ENCODE measurements around the gene CFH.
"Not testable (repeated sequence)": the region's sequence is repeated elsewhere in the genome, so short reads cannot be mapped to it uniquely, and the experiment has no call there.

Gene CFH

DNA sequence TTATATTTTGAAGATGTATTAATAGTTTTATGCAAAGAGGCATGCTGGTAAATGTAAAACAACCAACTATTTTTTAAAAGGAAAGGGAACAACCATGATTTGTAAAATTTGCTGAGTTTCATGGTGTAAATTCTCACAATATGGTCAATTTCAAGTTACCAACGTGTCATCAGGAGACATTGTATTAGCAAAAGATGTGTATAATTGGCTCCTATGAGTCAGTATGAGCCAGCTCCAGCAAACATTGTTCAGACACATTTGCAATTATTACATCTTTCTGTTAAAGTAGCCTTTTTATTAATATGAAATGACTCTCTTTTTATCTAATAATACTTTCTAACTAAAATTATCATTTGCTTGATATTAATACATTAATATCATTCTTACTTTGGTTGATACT lies 15.3 kb downstream of the CFH start:
- no peak for DNase-seq (ENCODE audit: low read depth)

DNA sequence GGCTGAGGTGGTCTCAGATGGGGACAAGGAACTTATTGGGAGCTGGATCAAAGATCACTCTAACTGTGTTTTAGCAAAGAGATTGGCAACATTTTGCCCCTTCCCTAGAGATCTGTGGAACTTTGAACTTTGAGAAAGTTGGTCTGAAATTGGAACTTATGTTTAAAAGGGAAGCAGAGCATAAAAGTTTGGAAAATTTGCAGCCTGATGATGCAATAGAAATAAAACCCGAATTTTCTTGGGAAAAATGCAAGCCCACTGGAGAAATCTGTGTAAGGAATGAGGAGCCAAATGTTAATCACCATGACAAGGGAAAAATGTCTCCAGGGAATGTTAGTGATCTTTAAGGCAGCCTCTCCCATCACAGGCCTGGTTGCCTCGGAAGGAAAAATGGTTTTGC lies 17.2 kb downstream of the CFH start:
- no peak for DNase-seq (ENCODE audit: low read depth)

DNA sequence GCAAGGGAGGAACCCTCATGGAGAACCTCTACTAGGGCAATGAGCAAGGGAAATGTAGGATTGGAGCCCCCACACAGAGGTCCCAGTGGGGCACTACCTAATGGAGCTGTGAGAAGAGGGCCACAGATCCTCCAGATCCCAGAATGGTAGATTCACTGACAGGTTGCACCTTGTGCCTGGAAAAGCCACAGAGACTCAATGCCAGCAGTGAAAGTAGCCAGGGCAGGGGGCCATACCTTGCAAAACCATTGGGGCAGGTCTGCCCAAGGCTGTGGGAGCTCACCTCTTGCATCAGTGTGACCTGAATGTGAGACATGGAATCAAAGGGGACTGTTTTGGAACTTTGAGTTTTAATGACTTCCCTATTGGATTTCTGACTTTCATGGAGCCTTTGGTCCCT lies 17.9 kb downstream of the CFH start:
- DNase-seq (ENCODE audit: low read depth), result no peak

DNA sequence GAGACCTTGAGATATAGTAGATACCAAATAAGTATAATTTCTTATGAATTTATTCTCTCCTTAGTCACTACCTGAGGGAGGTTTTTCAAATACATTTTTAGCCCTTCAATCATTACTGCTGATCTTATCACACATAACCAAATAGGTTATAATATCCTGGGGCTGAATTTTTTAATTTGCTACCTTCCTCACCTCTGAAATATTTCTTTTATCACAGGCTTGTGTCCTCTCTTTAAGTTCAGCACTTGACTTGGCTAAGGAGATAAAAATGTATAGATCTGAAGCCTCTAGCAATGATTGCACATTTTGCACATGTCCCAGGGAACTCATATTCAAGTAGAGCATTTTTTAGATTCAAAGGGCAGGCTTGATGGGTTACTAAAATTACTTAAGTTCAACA lies 23.1 kb downstream of the CFH start:
- no peak for DNase-seq (ENCODE audit: low read depth)

DNA sequence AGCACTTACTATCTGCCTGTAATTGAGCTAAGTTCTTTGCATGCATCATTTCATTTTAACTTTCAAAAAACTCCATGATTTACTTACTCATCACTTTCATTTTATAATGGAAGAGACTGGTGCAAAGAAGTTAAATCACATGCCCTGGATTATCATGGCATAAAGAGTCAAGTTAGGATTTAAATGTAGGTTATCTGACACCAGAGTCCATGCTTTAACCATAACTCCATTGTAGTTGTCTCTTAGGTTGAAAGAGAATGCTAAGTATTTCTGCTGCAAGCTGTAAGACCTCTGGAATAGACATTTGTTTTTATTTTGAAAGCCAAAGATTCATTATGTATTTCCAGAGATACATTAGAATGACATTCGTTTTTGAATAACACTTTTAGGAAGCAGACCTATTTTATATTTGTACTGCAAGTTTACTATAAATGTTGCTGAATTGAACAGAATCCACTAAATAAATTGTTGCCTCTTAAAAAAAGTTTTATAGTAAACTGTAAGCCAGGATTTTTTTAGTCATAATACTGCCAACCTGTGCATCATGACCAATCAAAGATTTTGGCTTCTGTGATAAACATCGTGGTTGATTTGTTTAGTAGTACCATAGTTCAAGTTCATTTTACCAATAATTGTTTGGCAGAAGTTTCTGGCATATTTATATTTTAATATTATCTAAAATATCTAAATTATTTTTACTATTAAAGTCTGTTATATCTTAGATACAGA lies 26.1 kb downstream of the CFH start:
- DNase-seq (ENCODE audit: low read depth), result no peak

DNA sequence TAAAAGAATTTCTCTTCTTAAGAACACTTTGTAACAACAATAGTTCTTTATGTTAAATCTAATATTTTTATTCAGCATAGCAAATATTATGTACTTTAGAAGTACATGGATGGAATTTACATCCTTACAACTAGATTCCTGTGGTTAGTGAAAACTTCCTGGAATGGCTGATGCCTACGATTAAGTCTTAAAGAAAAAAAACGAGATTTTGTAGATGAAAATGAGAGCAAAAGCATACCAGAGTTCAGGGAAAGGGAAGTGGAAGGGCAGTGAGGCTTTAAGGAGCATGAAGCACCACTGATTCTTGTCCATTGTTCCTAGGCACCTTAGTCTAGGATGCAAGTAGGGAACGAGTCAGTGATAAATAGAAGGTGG lies 26.7 kb downstream of the CFH start:
- DNase-seq (ENCODE audit: low read depth), result no peak

DNA sequence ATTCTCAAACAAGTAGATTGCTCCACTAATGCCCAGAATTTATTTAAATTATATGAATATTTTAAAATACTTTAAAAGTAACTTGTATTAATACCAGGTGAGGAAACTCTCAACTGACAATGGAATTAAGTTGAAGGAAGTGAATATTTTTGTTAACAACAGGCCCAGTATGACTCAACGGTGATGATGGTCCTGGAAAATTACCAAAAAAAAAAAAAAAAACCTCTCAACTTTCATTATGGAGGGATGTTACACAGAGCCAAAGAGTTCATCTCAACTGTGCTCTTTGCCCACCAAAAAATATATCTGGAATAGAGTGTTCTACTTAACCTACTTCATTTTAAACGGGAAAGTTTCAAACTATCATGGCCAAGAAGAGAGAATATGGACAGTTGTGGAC lies 28.3 kb downstream of the CFH start:
- DNase-seq (ENCODE audit: low read depth), result no peak

DNA sequence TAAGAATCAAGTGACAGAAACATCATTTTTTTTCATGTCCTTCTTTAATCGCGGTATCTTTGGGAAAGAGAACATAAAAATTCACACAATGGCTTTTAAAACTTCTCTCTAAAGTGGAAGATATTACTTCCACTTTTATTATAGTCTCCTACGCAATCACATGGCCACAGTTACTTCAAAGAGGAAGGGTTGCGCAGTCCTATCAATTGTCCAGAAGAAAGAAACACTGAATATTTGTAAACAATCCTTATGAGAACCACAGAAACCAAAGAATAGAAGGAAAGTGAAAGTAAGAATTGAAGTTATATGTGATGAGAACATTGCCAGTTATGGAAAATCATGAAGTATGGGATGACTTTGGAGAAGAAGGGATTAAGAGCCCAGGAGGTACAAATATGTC lies 32.6 kb downstream of the CFH start:
- DNase-seq (ENCODE audit: low read depth), result no peak

DNA sequence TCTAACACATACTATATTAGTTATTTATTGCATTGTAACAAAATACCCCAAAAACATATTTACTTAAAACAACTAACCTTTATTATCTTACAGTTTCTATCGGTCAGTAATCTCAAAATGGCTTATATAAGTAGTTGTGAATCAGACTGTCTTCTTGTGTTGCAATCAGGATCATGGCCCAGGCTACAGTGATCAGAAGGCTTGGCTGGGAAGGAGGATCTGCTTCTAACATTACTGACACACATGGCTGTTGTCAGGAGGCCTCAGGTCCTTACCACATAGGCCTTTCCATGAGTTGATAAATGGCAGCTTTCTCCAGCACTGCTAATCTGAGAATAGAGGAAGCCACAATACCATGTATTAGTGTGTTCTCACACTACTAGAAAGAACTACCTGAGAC lies 33.7 kb downstream of the CFH start:
- DNase-seq (ENCODE audit: low read depth), result no peak

DNA sequence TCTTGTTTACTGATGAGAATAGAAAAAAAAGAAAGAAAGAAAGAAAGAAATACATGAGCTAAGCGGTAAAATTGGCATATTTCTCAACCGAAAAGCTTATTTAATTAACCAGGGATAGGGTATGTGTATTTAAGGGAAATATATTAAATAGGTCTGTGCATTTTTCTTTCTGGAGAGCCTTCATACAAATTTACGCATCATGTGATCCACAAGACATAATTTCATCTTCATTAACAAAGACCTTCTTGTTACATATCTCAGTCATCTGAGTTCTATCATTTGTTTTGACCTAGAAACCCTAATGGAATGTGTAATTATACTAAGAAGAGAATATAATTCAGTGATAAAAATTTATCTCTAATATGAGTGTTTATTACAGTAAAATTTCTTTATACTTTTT lies 37.2 kb downstream of the CFH start:
- DNase-seq (ENCODE audit: low read depth), result no peak

DNA sequence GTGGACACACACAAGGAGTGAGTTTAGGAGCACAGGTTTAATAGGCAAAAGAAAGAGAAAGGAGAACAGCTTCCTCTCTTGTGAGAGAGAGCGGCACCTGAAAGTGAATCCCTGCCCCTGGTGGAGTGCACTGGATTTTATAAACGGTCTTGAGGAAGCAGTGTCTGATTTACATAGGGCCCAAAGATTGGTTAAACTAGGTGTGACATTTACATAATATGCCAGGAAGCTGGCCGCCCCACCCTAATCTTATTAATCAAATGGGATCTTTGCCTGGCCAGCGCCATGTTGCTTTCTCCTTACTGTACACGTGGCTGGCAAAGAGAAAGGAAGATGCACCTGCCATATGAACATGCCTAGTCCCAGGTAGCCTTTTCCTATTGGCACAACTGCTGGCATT lies 38.7 kb downstream of the CFH start:
- DNase-seq (ENCODE audit: low read depth), result no peak

DNA sequence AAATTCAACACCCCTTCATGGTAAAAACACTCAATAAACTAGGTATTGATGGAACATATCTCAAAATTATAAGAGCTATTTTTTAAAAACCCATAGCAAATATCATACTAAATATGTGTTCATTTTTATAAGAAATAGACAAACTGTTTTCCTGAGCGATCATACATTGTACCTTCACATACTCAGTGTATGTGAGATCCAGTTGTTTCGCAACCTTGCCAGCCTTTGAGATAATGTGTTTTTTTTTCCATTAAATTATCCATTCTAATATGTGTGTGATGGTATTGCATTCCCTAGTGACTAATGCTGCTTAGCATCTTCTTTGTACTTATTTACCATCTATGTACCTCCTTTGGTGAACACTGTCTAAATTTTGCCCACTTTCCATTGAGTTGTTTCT lies 47.1 kb downstream of the CFH start:
- no peak for DNase-seq (ENCODE audit: low read depth)

DNA sequence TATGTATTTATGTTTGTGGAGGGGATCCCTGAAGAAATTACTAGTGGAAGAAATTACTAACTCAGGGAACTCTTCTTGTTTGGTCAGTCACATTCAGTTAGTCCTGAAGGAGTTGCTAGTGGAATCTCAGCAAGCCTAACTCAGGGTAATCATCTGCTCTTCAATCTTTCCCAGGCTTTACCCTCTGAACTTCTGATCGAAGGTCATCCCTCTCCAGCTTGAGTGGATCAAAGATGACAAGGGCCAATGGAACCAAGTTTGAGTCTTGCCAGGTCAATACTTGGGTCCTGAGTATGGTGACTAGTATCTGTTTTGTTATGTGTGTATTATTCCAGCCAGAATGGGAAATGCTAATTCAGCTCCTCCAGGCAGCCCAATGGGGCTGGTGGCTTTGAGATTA lies 49.3 kb downstream of the CFH start:
- DNase-seq (ENCODE audit: low read depth), result no peak

DNA sequence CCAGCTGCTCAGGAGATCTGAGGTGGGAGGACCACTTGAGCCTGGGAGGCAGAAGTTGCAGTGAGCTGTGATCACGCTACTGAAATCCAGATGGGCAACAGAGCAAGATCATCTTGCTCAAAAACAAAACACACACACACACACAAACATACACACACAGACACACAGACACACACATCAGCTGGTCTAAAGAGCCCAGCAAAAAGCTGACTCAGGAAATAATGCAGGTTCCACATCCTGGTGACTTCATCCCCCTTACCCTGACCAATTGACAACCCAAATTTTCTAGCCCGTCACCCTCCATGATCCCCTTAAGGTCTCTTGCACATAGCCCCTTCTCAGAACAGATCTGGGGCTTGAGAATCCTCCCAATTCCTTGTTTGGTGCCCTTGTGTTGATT lies 58.0 kb downstream of the CFH start:
- DNase-seq (ENCODE audit: low read depth), result not testable (repeated sequence)

DNA sequence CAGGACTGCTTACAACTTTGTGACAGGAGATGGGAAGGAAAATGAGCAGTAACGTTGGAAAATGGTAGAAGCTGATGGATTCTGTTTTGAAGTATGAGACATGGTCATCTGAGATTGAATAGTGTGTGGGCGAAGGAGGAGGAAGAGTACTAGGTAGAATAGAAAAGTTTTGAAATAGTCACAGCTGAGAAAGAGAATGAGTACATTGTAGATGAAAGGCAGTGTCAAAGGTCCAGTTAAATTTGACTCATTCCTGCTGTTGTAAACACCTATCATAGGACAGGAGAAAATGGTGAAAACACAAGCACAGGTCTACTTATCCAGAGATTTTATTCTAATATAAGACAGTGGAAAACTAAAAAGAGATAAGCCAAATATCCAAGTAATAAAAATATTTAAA lies 66.0 kb downstream of the CFH start:
- DNase-seq (ENCODE audit: low read depth), result no peak

DNA sequence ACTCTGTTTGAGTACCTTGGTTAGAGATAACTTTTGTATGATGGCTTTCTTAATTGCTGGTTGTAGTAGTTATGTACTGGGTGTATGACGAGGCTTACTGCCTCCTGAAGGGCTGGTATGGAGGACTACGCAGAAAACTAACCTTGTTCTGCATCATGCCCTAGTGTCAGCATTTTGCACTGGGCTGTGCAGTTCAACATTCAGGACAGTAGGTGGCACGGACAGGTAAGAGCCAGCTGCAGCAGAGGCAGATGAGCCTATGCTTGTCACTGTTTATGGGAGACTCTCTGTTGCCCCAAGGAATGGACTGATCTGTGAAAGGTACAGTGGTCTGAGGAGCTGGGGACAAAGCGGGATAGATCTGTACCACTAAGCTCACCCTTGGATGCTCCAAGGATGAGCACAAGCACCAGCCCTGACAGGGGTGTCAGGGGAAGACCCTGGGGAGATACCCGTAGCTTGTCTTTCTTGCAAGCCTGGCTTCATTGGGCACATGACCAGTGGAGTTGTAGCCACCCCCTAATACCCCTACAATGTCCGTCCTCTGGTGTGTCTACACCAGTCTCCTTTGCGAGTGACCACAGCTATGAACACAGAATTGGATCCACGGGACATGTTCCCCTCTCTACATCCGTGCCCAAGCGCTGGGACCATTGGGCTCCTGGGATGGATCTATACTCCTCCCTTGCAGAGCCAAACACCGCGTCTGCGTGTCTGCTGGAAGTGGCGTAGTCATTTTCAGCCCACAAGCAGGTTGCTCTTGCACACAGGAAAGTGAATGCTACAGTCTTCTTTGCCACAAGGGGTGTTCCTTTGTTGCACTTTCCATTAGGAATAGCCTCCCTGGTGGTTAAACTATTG lies 71.7 kb downstream of the CFH start:
- no peak for DNase-seq (ENCODE audit: low read depth)

DNA sequence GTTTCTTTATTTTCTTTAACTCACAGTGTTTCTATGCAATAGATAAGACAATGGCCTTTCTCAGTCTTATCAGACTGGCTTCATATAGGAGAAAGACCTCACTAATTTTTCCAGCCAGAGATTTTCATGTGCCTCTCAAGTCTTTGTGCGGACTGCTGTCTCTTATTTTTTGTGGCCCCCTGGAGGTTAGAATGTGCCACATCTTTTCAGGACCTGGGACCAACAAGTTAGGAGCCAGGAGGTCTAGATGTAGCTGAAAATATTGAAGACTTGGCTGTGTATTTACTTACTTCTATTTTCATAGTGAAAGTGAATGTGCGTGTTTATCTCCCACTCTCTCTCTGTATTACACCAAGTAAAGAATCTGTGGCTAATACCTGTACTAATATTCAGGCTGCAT lies 80.7 kb downstream of the CFH start:
- DNase-seq (ENCODE audit: low read depth), result no peak

DNA sequence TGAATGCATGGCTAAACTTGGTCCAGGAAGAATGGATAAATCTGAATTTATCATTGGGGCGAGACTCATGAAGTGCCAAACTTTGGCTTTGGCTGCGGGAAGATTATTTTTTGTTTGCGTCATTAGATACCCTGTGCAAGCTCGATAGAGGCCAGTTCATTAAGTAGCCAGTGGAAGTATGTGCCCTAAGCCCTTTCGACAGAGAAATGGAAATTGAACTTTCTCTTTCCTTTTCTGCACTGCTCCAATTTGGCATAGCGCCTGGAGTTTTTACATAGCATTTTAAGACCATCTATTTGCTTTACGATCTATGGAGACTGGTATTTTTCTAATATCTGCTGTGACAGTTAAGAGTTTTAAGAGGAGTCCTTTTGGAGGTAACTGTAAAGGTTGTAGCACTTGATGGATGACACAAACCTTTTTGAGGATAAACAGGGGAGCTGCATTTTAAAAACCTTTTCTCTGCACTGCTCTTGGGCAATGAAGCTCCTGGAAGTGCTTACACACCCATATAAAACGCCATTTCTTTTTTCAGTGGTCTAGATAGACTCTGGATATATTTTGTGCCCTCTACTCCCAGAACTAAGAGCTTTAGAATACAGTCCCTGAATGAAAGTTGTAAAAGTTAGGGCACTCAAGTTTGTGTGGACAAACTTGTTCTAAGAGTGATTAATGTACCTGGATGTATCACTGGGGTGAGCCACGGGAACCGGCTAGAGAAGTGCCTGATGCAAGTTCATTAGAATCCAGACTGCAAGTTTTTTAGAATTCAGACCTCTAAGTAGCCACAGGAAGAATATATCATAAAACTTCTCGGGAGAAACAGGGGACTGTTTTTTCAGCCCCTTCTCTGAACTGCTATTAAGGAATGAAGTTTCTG lies 81.5 kb downstream of the CFH start:
- DNase-seq (ENCODE audit: low read depth), result no peak

DNA sequence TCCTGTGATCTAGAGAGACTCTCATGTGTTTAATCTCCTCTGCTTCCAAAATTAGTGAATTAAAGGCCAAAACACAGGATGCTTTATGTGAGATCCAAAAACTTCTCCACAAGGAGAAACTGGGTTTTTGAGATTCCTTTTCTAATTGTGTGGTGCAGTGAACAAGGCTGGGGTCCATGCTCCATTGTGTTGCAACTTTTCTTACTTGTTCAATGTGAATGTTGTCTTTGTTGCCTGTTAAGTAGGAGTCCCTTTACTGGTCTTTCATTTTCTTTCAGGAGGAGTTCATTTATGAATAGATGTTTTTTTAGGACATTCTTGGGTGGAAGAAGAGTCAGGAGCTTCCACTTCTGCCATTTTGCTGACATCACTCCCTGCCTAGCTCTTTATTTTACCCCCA lies 82.2 kb downstream of the CFH start:
- DNase-seq (ENCODE audit: low read depth), result no peak

DNA sequence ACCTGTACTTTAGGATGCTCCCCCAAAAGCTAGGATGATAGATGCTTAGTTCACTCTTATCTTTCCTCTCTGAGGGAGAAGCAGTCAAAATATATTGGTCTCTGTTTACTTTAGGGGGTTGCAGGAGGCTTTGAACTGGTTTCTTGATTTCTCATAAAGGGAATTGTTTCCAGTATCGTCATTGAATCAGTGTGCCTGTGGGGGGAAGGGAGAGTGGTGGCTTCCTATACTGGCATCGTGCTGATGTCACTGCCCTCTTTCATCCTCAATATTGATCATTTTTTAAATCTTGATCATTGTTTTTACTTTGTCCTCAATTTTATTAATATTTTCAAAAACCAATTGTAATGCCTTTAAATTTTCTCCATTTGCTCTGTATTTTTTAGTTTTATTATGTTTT lies 82.6 kb downstream of the CFH start:
- no peak for DNase-seq (ENCODE audit: low read depth)

DNA sequence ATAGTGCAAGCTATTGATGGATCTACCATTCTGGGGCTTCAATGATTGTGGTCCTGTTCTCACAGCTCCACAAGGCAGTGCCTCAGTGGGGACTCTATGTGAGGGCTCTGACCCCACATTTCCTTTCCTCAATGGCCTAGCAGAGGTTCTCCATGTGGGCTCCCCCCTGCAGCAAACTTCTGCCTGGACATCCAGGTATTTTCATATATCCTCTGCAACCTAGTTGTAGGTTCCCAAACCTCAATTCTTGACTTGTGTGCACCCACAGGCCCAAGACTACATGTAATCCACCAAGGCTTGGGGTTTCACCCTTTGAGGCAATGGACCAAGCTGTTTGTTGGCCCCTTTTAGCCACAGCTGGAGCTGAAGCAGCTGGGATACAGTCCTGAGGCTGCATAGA lies 86.9 kb downstream of the CFH start:
- no peak for DNase-seq (ENCODE audit: low read depth)

DNA sequence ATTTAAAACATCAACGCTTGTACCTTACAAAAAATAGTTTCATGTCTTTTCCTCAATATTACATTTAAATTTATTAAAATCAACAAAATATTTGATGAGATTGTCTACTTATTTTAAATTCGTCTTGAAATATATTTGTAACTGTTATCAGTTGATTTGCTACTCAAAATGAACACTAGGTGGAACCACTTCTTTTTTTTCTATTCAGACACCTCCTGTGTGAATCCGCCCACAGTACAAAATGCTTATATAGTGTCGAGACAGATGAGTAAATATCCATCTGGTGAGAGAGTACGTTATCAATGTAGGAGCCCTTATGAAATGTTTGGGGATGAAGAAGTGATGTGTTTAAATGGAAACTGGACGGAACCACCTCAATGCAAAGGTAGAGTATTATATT lies 91.4 kb downstream of the CFH start:
- not testable (repeated sequence) for DNase-seq (ENCODE audit: low read depth)

All from activated T-cell treated with anti-CD3 and anti-CD28 coated beads for 24 hours (primary cell).